Spinal cord (tissue), 10 donors: Measurements from ENCODE around the gene ZC3HAV1. TPM values are rescaled to one million over a fixed set of nuclear protein-coding genes. Genes with fewer than 3 reads are reported as not detected.
A peak's percentile ranks its signal among the peaks of the same experiment; 100 is the strongest.

ENCODE experiments used
- DNase-seq, 6 donors: peaks; one replicate each; pipeline versions ENCODE4 v3.0.0 to v3.0.0-alpha.2; 2013 to 2015; ENCODE audit warnings: low spot score in 6 of 6, low read depth in 4 of 6
- H3K27ac ChIP-seq: one replicate; pipeline ENCODE4 v1.5.1; 2013; ENCODE audit warnings: low read depth, low read length, control low read depth
- H3K27me3 ChIP-seq: one replicate; pipeline ENCODE4 v1.6.1; 2013; ENCODE audit warnings: low read length; ENCODE audit not compliant: control insufficient read depth, insufficient read depth
- H3K36me3 ChIP-seq: one replicate; pipeline ENCODE4 v1.6.1; 2013; ENCODE audit warnings: low read length; ENCODE audit not compliant: control insufficient read depth, insufficient read depth
- H3K4me1 ChIP-seq: one replicate; pipeline ENCODE4 v1.6.1; 2013; ENCODE audit warnings: low read length; ENCODE audit not compliant: control insufficient read depth, insufficient read depth
- H3K4me3 ChIP-seq: one replicate; pipeline ENCODE4 v1.5.1; 2013; ENCODE audit warnings: low read depth, low read length, control low read depth
- H3K9me3 ChIP-seq: one replicate; pipeline ENCODE4 v1.6.1; 2013; ENCODE audit warnings: low read length; ENCODE audit not compliant: control insufficient read depth, insufficient read depth
- WGBS: methylation state at CpG from one replicate; pipeline ENCODE4 v1.1.5; 2013; ENCODE audit warnings: missing lambda C conversion rate; ENCODE audit not compliant: insufficient coverage; 5-methylcytosine and 5-hydroxymethylcytosine counted together
- polyA plus RNA-seq, 2 donors: library from polyadenylated mRNA; unstranded; fragments of 120-200 nt; gene quantifications; one replicate each; pipeline ENCODE4 v1.2.1, GENCODE V29; 2013; ENCODE audit not compliant: insufficient read length in 2 of 2
- total RNA-seq, 2 donors: library from RNA; depleted of rRNA in 1 of 2; stranded (reverse); fragments of 120-200 nt in 1 of 2; fragments of >200 nt in 1 of 2; gene quantifications; one replicate each; pipeline versions ENCODE4 v1.2.3 to v1.2.4, GENCODE V29; 2013 to 2014
- donor health status: healthy.

ZC3HAV1 gene
- total and polyA plus RNA-seq, 4 donors, result 9.5 to 25.2 (median 17.4) TPM

DNA sequence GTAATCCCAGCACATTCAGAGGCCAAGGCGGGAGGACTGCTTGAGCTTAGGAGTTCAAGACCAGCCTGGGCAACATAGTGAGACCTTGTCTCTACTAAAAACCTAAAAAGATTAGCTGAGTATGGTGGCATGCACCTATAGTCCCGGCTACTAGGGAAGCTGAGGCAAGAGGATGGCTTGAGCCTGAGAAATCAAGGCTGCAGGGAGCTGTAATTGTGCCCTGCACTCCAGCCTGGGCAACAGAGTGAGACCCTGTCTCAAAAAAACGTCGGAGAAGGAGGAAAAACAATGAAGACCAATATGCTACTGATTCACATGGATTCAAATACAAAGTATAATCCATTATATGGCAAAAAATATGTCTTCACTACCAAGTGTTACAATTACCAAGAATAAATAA is 87.2 kb downstream of the ZC3HAV1 start:
- peaks cover 8% of the 10 kb centered on the region for H3K4me1 ChIP-seq
- WGBS, result 100% methylated on average over 1 of the region's 4 CpGs
- H3K4me3 ChIP-seq, result no peak overlapping the region
- peaks cover 11% of the 10 kb centered on the region for H3K36me3 ChIP-seq
- H3K9me3 ChIP-seq, result no peaks in the 10 kb centered on the region
- H3K27ac ChIP-seq, result no peak overlapping the region
- no peaks in the 10 kb centered on the region for H3K27me3 ChIP-seq
- DNase-seq, result no peak

DNA sequence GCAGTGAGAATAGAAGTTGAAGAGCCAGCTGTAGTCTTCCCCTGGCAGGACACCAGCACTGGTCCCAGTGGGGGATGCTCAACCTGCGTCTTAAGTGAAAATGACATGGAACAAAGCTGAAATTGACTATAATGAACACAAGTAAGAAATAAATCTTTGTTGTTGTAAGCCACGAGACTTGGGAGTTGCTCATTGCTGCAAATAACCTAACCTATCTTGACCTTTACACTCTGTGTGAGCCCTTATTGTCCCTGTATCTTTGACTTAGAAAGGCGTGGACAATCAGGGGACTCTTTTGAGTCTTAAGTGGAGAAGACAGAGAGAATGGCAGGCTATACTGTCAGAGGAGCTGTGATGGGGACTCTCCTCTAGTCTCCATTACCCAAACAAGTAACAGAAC is 90.6 kb downstream of the ZC3HAV1 start:
- H3K27me3 ChIP-seq, result no peaks in the 10 kb centered on the region
- H3K4me1 ChIP-seq, result peaks cover 8% of the 10 kb centered on the region
- WGBS, result no CpG with 5 or more reads among the region's 3 CpGs
- H3K36me3 ChIP-seq, result peaks cover 2% of the 10 kb centered on the region
- H3K4me3 ChIP-seq, result no peak overlapping the region
- H3K9me3 ChIP-seq, result no peaks in the 10 kb centered on the region
- no peak for DNase-seq
- no peak overlapping the region for H3K27ac ChIP-seq

DNA sequence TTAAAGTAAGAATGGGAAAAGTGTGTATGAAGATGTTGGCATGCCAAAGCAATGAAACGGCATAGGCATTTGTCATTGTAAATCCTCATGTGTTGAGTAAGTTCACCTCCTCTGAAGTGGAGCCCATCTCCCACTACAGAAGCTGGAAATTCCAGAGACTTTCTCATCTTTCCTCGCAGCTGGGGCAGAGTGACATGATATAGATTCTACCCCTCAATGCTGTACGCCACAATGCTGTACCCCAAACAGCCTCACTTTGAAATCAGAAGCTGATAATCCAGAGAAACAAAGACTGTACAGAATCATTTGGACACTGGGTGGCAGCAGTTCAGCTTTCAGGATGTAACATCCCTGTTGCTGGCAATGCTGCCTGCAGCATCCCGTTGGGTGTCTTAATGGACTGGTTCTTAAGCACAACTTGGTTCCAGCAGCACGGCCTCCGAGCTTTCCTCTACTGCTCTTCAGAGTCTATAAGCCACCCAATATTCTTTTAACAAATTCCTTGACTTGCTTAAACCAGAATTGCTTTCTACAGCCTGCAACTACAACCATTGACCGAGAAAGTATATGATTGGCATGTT is 92.5 kb downstream of the ZC3HAV1 start:
- H3K4me1 ChIP-seq, result peaks cover 8% of the 10 kb centered on the region
- WGBS, result 24% methylated on average over 6 of the region's 7 CpGs
- no peaks in the 10 kb centered on the region for H3K9me3 ChIP-seq
- H3K27ac ChIP-seq, result no peak overlapping the region
- H3K27me3 ChIP-seq, result no peaks in the 10 kb centered on the region
- no peak overlapping the region for H3K4me3 ChIP-seq
- peaks cover 2% of the 10 kb centered on the region for H3K36me3 ChIP-seq
- DNase-seq, result peak in 5 of 6 donors; percentile 51 to 96 (median 69)

- no peaks in the 10 kb centered on the region for H3K27me3 ChIP-seq
- no peaks in the 10 kb centered on the region for H3K9me3 ChIP-seq
- no peaks in the 10 kb centered on the region for H3K4me1 ChIP-seq
- no CpG with 5 or more reads among the region's 3 CpGs for WGBS
- no peak overlapping the region for H3K27ac ChIP-seq
- H3K4me3 ChIP-seq, result no peak overlapping the region
- no peaks in the 10 kb centered on the region for H3K36me3 ChIP-seq
- no peak for DNase-seq
Measured at GRCh38 chr7:139011373-139011772, 98.1 kb downstream of the ZC3HAV1 start.

- DNase-seq, result no peak
- no peak overlapping the region for H3K4me3 ChIP-seq
- H3K27ac ChIP-seq, result no peak overlapping the region
- H3K4me1 ChIP-seq, result no peaks in the 10 kb centered on the region
- H3K27me3 ChIP-seq, result no peaks in the 10 kb centered on the region
- peaks cover 2% of the 10 kb centered on the region for H3K9me3 ChIP-seq
- H3K36me3 ChIP-seq, result no peaks in the 10 kb centered on the region
Measured at GRCh38 chr7:139004321-139005090, 105.0 kb downstream of the ZC3HAV1 start.

- Histone ChIP-seq H3K4me3 (no peak overlapping the region), H3K27ac (no peak overlapping the region), H3K27me3 (no peaks in the 10 kb centered on the region), H3K4me1 (no peaks in the 10 kb centered on the region), H3K9me3 (no peaks in the 10 kb centered on the region), H3K36me3 (no peaks in the 10 kb centered on the region)
- WGBS, result no CpG with 5 or more reads among the region's 3 CpGs
- no peak for DNase-seq
Measured at GRCh38 chr7:138999414-138999813, 110.1 kb downstream of the ZC3HAV1 start.

Other genes starting within 250 kb of the ZC3HAV1 start
- gene KIAA1549, start 128.3 kb downstream of the ZC3HAV1 start, total RNA-seq, result 10 to 100 TPM; 11.1 to 15.4 TPM
- gene KIAA1549, start 128.3 kb downstream of the ZC3HAV1 start, polyA plus RNA-seq, result 10 to 100 TPM; 22.6 to 27.8 TPM
- 10 to 100 TPM; 10.6 to 15.9 TPM for gene ZC3HAV1L, start 73.7 kb downstream of the ZC3HAV1 start, total RNA-seq
- 10 to 100 TPM in 1 of 2 donors, 1 to 10 TPM in 1; 6.9 to 10.4 TPM for gene ZC3HAV1L, start 73.7 kb downstream of the ZC3HAV1 start, polyA plus RNA-seq
- gene UBN2, start 121.5 kb upstream of the ZC3HAV1 start, total RNA-seq, result 10 to 100 TPM; 15.0 to 22.2 TPM
- gene UBN2, start 121.5 kb upstream of the ZC3HAV1 start, polyA plus RNA-seq, result 10 to 100 TPM; 12.7 to 14.1 TPM
- 10 to 100 TPM; 16.7 to 31.4 TPM for gene FMC1, start 231.6 kb upstream of the ZC3HAV1 start, total RNA-seq
- 10 to 100 TPM; 32.3 to 33.6 TPM for gene FMC1, start 231.6 kb upstream of the ZC3HAV1 start, polyA plus RNA-seq